Upper lobe of left lung (tissue), 6 donors: ENCODE results near the gene LRRIQ1. TPM values are rescaled to one million over a fixed set of nuclear protein-coding genes. Genes with fewer than 3 reads are reported as not detected.

Source experiments
- ATAC-seq, 2 donors: fragments of 200-7000 bp; cut with Tn5 transposase; one replicate each; pipeline ENCODE4 v1.9.1; 2022; ENCODE audit warnings: mild to moderate bottlenecking in 2 of 2, moderate library complexity in 2 of 2; ENCODE audit not compliant: low FRiP score in 2 of 2
- DNase-seq, 2 donors: peaks; one replicate each; pipeline ENCODE4 v3.0.0-alpha.2; 2019 to 2020
- H3K27ac ChIP-seq, 4 donors: fragments of 200-600 bp; sonication (generic); one replicate each; pipeline ENCODE4 v1.5.1; 2016 to 2019
- H3K27me3 ChIP-seq, 4 donors: fragments of 200-600 bp; sonication (generic); one replicate each; pipeline ENCODE4 v1.5.1; 2017 to 2019
- H3K36me3 ChIP-seq, 4 donors: fragments of 200-600 bp; sonication (generic); one replicate each; pipeline ENCODE4 v1.5.1; 2016 to 2019
- H3K4me1 ChIP-seq, 4 donors: fragments of 200-600 bp; sonication (generic); one replicate each; pipeline ENCODE4 v1.5.1; 2018 to 2019
- H3K4me3 ChIP-seq, 4 donors: fragments of 200-600 bp; sonication (generic); one replicate each; pipeline ENCODE4 v1.5.1; 2017 to 2019; ENCODE audit warnings: mild to moderate bottlenecking in 2 of 4, moderate library complexity in 1 of 4
- H3K9me3 ChIP-seq, 4 donors: fragments of 200-600 bp; sonication (generic); one replicate each; pipeline ENCODE4 v1.5.1; 2018 to 2019
- EP300 ChIP-seq, 4 donors: sonication (generic); formaldehyde crosslinking; IDR thresholded peaks; one replicate each; pipeline ENCODE4 v1.5.1; 2017; ENCODE audit warnings: antibody characterized with exemption in 4 of 4, control low read depth in 2 of 4
- POLR2A ChIP-seq, 4 donors: fragments of 450-650 bp; IDR thresholded peaks; one replicate each; pipeline ENCODE4 v1.5.1; 2016 to 2017; ENCODE audit warnings: antibody characterized with exemption in 4 of 4, mild to moderate bottlenecking in 2 of 4
- POLR2AphosphoS5 ChIP-seq, 2 donors: sonication (generic); formaldehyde crosslinking; IDR thresholded peaks; one replicate each; pipeline ENCODE4 v1.5.1; 2017; ENCODE audit warnings: antibody characterized with exemption in 2 of 2
- WGBS, 2 donors: methylation state at CpG; one replicate each; pipeline ENCODE4 v1.1.5; 2017 to 2018; 5-methylcytosine and 5-hydroxymethylcytosine counted together
- total RNA-seq, 6 donors: library from RNA; depleted of rRNA in 4 of 6; stranded (reverse); fragments of >200 nt in 4 of 6; gene quantifications; one replicate each; pipeline versions ENCODE4 v1.1.0 to v1.2.1, GENCODE V29; 2016 to 2021
- TF ChIP-seq, protein P1 (sequence below), 6 experiments: fragments of 450-650 bp in 4 of 6; fragments of 200-600 bp in 2 of 6; sonication (generic) in 2 of 6; IDR thresholded peaks; one replicate each; pipeline ENCODE4 v1.5.1; 2016 to 2019; ENCODE audit warnings: antibody characterized with exemption in 6 of 6
- donor health status: DM: no; HTN: no; CAD: no; lungs with moderate emphysema.
- donor health status: DM: no; HTN: yes; CAD: no; lungs with severe emphysema.

LRRIQ1 gene
- total RNA-seq, 6 donors from 2014 or later, result 0.54 to 37.7 (median 6.0) TPM

DNA sequence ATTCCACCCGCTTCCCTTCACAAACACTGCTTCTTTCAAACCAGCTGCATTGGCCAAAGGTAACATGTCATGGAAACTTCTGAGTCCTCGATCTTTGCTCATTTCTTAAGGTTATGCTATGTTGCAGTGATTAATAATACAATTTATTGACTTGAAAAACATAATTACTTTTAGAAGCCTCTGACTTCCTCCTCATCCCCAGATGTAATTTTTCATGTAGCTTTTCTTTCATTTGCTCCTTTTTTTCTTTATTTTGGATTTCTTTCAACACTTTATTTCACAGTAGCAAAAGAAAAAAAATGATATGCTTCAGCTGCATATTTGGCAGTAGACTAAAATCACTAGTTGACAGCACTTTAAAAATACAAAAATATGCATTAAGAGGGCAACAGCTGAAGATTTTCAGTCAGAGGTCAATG is 116.2 kb downstream of the LRRIQ1 start:
- no peaks in the 10 kb centered on the region for H3K36me3 ChIP-seq
- H3K27ac ChIP-seq, result no peak overlapping the region
- TF ChIP-seq, protein P1, sequence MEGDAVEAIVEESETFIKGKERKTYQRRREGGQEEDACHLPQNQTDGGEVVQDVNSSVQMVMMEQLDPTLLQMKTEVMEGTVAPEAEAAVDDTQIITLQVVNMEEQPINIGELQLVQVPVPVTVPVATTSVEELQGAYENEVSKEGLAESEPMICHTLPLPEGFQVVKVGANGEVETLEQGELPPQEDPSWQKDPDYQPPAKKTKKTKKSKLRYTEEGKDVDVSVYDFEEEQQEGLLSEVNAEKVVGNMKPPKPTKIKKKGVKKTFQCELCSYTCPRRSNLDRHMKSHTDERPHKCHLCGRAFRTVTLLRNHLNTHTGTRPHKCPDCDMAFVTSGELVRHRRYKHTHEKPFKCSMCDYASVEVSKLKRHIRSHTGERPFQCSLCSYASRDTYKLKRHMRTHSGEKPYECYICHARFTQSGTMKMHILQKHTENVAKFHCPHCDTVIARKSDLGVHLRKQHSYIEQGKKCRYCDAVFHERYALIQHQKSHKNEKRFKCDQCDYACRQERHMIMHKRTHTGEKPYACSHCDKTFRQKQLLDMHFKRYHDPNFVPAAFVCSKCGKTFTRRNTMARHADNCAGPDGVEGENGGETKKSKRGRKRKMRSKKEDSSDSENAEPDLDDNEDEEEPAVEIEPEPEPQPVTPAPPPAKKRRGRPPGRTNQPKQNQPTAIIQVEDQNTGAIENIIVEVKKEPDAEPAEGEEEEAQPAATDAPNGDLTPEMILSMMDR (IDR thresholded peaks at IDR 0.05), result no peak
- TF ChIP-seq POLR2AphosphoS5 (IDR thresholded peaks at IDR 0.05) (no peak), EP300 (IDR thresholded peaks at IDR 0.05) (no peak), POLR2A (IDR thresholded peaks at IDR 0.05) (no peak)
- WGBS, 2 donors, result 64% methylated on average over 2 of the region's 2 CpGs
- no peaks in the 10 kb centered on the region for H3K4me1 ChIP-seq
- no peaks in the 10 kb centered on the region for H3K27me3 ChIP-seq
- ATAC-seq (no peak), DNase-seq (no peak)
- H3K9me3 ChIP-seq, result no peaks in the 10 kb centered on the region
- no peak overlapping the region for H3K4me3 ChIP-seq

DNA sequence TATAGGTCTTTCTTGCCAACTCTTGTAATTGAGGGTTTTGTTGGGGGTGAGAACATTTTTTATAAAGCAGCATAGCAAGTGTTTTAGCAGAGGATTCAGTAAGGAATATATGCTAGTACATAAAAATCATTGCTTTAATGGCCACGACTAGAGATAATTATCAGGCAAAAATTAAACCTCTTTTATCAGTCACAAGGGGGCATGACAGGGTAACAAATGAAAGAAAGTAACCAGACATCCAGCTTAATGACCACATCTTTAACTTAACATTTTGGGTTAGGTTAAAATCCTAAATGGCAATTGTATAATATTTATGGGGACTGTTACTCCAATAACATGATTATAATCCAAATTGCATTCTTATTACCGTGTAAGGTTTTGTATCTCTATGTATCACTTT is 119.6 kb downstream of the LRRIQ1 start:
- H3K27ac ChIP-seq, result no peak overlapping the region
- 34 to 39% methylated on average over 2 of the region's 2 CpGs for WGBS, 2 donors
- no peak for TF ChIP-seq POLR2AphosphoS5 (IDR thresholded peaks at IDR 0.05)
- no peak for TF ChIP-seq POLR2A (IDR thresholded peaks at IDR 0.05)
- TF ChIP-seq EP300 (IDR thresholded peaks at IDR 0.05), result no peak
- TF ChIP-seq, protein P1 (IDR thresholded peaks at IDR 0.05), result no peak
- no peaks in the 10 kb centered on the region for H3K4me1 ChIP-seq
- no peak overlapping the region for H3K4me3 ChIP-seq
- DNase-seq (no peak), ATAC-seq (no peak)
- H3K36me3 ChIP-seq, result no peaks in the 10 kb centered on the region
- H3K9me3 ChIP-seq, result no peaks in the 10 kb centered on the region
- H3K27me3 ChIP-seq, result no peaks in the 10 kb centered on the region

DNA sequence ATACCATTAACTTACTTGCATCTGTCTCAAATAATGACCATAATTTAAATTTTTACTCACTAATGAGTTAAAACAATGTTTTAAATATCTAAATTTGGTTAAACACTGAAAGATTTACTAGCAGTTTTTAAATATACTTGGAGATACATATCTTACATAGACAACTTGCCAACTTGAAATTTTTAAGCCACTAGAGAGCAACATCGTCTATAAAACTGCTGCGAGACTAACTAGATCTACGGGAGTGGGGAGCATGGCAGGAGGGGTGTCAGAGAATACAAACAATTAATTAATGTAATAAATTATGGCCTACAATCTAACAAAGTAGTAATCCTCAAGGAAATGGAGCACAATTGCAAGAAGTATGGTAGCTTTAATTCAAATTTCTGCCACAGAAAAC is 120.4 kb downstream of the LRRIQ1 start:
- H3K27ac ChIP-seq, result no peak overlapping the region
- no peaks in the 10 kb centered on the region for H3K4me1 ChIP-seq
- DNase-seq (no peak), ATAC-seq (no peak)
- H3K36me3 ChIP-seq, result no peaks in the 10 kb centered on the region
- H3K9me3 ChIP-seq, result no peaks in the 10 kb centered on the region
- WGBS, 2 donors, result 52 to 55% methylated on average over 3 of the region's 3 CpGs
- TF ChIP-seq, protein P1 (IDR thresholded peaks at IDR 0.05), result no peak
- TF ChIP-seq POLR2A (IDR thresholded peaks at IDR 0.05) (no peak), EP300 (IDR thresholded peaks at IDR 0.05) (no peak), POLR2AphosphoS5 (IDR thresholded peaks at IDR 0.05) (no peak)
- no peak overlapping the region for H3K4me3 ChIP-seq
- H3K27me3 ChIP-seq, result no peaks in the 10 kb centered on the region

DNA sequence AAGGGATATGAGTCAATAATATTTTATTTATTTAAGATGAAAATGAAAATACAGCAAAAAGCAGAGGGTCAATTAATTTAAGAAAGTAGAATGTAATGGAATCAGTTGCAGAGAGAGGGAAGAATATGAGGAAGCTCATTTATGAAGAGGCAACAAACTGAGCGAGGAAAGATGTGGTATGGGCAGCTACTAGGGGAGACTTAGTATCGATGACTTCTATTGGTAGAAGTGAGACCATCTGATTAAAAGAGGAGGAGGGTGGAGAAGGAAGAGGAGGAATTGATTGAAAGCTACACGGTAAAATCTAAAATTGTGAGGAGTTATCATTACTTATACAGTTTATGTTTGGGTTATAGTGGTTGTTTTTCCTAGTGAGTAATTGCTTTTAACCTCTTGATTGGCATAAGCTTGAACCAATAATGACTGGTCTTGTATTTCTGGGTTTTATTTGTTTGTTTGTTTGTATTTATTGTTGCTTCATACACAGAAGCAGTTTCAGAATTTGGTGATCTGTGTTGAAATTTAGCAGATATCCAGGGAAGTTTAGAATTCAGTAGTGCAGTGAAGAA is 121.0 kb downstream of the LRRIQ1 start:
- WGBS, 2 donors, result 77 to 83% methylated on average over 3 of the region's 3 CpGs
- DNase-seq, result no peak
- Histone ChIP-seq H3K36me3 (no peaks in the 10 kb centered on the region), H3K4me3 (no peak overlapping the region), H3K4me1 (no peaks in the 10 kb centered on the region), H3K27me3 (no peaks in the 10 kb centered on the region), H3K27ac (no peak overlapping the region), H3K9me3 (no peaks in the 10 kb centered on the region)
- TF ChIP-seq EP300 (IDR thresholded peaks at IDR 0.05), result no peak
- TF ChIP-seq, protein P1 (IDR thresholded peaks at IDR 0.05), result no peak
- no peak for TF ChIP-seq POLR2AphosphoS5 (IDR thresholded peaks at IDR 0.05)
- no peak for TF ChIP-seq POLR2A (IDR thresholded peaks at IDR 0.05)
- no peak for ATAC-seq

DNA sequence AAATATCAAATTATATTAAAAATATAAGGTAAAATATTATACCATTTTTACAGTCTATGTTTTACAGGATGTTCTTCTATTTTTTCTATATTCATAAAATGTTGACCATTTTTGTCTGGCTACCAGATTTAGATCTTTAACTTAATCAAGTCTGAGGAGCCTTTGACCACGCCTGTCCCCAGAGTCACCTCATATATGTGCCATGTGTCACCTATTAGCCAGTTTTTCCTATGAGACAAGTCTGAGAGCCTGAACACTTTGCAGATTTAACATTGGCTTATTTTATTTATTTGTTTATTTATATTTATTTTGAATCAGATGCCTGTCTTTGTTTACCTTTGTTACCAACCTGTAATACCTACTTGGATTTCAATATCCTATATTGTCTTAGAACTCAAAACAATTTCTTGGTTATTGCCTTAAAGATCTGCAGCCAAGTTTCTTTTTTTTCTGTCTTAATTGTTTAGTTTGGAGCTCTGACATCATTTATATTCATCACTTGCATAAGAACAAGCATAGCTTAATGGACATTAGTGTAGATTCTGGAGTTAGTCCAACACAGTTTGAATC is 127.7 kb downstream of the LRRIQ1 start:
- no peak for DNase-seq
- H3K9me3 ChIP-seq, result no peaks in the 10 kb centered on the region
- H3K27me3 ChIP-seq, result no peaks in the 10 kb centered on the region
- TF ChIP-seq POLR2AphosphoS5 (IDR thresholded peaks at IDR 0.05), result no peak
- TF ChIP-seq POLR2A (IDR thresholded peaks at IDR 0.05), result no peak
- TF ChIP-seq, protein P1 (IDR thresholded peaks at IDR 0.05), result no peak
- no peak for TF ChIP-seq EP300 (IDR thresholded peaks at IDR 0.05)
- no peaks in the 10 kb centered on the region for H3K36me3 ChIP-seq
- 75 to 87% methylated on average over 1 of the region's 1 CpG for WGBS, 2 donors
- H3K27ac ChIP-seq, result no peak overlapping the region
- no peak for ATAC-seq
- no peaks in the 10 kb centered on the region for H3K4me1 ChIP-seq
- H3K4me3 ChIP-seq, result no peak overlapping the region
